ENCODE data around the gene ERVK3-1.

- TF ChIP-seq, protein P1, sequence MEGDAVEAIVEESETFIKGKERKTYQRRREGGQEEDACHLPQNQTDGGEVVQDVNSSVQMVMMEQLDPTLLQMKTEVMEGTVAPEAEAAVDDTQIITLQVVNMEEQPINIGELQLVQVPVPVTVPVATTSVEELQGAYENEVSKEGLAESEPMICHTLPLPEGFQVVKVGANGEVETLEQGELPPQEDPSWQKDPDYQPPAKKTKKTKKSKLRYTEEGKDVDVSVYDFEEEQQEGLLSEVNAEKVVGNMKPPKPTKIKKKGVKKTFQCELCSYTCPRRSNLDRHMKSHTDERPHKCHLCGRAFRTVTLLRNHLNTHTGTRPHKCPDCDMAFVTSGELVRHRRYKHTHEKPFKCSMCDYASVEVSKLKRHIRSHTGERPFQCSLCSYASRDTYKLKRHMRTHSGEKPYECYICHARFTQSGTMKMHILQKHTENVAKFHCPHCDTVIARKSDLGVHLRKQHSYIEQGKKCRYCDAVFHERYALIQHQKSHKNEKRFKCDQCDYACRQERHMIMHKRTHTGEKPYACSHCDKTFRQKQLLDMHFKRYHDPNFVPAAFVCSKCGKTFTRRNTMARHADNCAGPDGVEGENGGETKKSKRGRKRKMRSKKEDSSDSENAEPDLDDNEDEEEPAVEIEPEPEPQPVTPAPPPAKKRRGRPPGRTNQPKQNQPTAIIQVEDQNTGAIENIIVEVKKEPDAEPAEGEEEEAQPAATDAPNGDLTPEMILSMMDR (IDR thresholded peaks at IDR 0.05): no peak
- TF ChIP-seq POLR2A (IDR thresholded peaks at IDR 0.05; ENCODE audit: low read depth): no peak
- no peak for TF ChIP-seq POLR2AphosphoS5 (IDR thresholded peaks at IDR 0.05)
Observed at GRCh38 chr19:58338825-58339558, 33.8 kb downstream of the ERVK3-1 start.

Measured in esophagus muscularis mucosa (tissue), 3 donors.